ENCODE data around the gene PROM1.

Gene PROM1

GRCh38 chr4:16065066-16065465 is 18.8 kb downstream of the PROM1 start:
- ATAC-seq (no peak), DNase-seq (no peak)

GRCh38 chr4:16062601-16063000 is 21.2 kb downstream of the PROM1 start:
- ATAC-seq (no peak), DNase-seq (no peak)

GRCh38 chr4:16056681-16057385 is 27.0 kb downstream of the PROM1 start:
- ATAC-seq: no peak
- no peak for DNase-seq

GRCh38 chr4:16055873-16056272 is 27.9 kb downstream of the PROM1 start:
- no peak for DNase-seq

GRCh38 chr4:16055471-16055870 is 28.4 kb downstream of the PROM1 start:
- no peak for DNase-seq
- ATAC-seq: no peak

More at GRCh38 chr4:16055873-16056272, 27.9 kb downstream of the PROM1 start:
- no peak for ATAC-seq

DNA sequence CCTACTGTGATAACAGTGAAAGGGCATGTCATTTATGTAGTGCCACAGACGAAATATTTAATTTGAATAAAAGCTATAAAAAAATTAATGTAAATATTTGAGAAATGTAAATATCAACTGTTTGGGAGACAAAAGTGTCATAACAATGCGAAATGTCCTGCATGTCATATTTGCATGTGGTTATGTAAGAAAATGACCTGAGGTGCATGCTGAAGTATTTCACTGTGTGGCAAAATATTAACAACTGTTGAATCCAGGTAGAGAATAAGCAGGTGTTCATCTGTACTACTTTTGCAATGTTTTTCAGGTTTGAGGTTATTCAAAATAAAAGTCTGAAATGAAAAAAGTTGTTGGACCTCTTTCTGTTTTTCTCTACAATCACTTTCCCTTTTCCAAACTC is 30.9 kb downstream of the PROM1 start:
- DNase-seq: no peak
- ATAC-seq: no peak

GRCh38 chr4:16051980-16052379 is 31.8 kb downstream of the PROM1 start:
- no peak for DNase-seq
- no peak for ATAC-seq

DNA sequence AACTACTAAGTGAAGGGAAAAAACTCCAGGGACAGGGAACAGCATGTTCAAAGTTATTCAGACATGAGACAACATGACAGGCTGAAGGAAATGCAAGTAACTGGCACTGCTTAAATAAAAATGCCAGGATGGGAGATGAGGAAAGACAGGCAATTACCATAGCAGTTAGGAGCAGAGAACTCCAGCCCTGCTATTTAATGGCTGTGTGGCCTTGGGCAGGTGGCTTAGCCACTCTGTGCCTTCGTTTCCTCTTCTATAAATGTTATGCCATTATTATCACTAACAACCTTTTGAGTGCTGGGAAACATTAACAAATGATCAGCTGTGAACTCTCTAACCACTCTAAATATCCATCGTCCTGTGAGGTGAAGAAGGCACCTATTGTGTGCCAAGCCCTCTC is 32.7 kb downstream of the PROM1 start:
- no peak for ATAC-seq
- no peak for DNase-seq

GRCh38 chr4:16050669-16051068 is 33.2 kb downstream of the PROM1 start:
- no peak for DNase-seq
- ATAC-seq: no peak

DNA sequence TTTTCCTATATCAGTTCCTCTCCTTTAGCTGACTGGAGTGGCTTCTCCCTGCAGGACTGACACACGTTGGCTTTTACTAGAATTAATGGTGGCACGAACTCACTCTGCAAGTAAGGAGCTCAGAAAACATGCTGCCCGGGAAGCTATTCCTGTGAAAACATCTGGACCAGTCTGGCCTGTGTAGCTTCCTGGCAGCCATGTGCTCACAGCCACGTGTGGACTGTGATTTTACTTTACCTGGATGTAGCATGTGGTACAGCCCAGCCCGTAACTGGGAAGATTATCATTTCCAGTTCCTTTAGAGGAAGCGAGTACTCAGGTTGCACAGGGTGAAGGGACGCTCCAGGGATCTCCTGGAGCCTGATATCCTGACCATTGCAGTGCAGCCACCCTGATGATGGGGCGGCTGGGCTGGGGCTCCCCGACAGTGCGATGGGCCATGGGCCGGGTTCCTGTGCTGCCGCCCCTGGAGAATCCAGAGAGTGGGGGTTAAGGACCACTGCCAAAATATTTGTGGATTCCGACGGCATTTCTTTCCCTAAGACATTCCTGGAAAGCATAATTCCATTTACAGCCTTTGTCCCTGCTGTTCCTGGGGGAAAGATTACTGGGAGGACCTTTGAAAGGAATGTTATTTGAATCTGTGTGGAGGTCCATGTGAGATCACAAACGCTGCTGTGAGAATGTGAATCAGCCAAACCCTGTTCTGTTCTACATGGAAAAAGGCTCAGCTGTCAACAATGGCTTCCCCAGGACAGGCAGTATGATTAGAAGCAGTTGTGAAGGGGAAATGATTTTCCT is 35.0 kb downstream of the PROM1 start:
- ATAC-seq (no peak), DNase-seq (no peak)

- no peak for DNase-seq
- no peak for ATAC-seq
These were observed 38.1 kb downstream of the PROM1 start for GRCh38 chr4:16045687-16046086.

DNA sequence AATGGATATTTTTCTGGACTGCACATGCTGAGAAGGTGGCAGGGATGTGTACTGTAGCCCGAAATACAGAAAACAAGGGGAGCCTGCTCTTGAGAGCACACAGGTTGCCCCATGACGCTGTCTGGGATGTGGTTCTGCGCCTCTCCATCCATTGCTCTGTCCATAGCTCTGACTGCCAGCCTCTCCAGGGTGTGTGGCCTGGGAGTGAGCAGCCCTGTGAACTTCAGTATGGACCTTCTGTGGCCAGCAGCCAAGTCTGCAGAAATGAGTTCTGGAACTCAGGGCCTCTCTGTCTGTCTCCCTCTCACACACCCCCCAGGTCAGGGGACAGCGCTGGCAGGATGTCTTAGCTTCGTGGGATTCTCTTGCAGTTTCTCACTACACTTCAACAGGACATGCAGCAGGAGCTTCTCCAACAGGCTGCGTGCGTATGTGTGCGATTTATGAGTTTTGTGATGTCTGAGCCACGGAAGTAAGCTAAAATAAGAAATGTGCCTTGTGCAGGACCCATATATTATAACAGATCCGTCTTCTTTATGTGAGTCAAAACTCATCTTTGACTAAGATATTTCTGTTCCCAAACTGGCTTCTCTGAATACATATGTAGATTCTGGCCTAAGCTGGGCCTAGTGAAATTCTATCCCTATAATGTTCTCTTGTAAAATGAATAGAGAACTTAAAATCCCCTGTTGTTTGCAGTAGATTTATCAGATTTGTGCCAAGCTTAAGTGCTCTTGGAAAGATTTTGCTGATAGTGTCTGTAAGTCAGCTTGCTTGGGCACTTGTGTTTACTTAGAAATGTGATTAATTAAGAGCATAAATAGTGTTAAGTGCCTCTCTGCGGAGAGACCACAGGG is 40.0 kb downstream of the PROM1 start:
- DNase-seq (no peak), ATAC-seq (no peak)

DNA sequence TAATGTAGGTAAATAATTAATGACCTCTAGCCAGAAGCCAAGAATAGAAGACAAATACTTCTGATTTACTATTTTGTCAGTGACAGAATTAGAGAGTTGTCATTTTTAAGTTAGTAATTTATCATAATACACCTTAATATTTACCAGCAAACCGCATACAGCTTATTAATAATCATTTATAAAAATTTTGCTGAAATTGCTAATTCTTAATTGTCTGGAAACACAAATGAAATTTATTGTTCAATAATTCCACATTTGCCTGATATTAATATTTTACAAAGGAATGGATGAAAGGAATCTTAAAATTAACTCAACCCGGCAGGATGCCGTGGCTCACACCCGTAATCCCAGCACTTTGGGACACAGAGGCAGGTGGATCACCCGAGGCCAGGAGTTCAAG is 44.7 kb downstream of the PROM1 start:
- ATAC-seq (no peak), DNase-seq (no peak)

- no peak for ATAC-seq
- DNase-seq: no peak
These were observed 45.9 kb downstream of the PROM1 start for GRCh38 chr4:16037901-16038300.

DNA sequence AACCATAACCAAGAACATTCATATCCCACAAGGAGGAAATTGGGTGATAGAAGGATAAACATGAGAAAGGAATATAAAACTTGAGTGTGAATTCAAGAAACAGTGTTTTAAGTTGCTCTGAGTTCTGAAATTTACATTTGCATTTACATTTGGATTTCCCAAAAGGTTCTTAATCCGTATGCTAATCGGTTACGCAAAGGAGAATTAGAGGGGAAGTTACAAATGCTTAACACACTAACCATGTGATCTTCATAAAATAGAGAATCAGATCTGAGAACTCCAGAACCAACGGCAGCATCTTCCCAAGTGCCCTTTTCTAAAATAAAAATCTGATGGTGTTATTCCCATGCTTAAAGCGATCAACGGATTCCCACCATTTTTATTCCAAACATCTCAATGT is 48.0 kb downstream of the PROM1 start:
- ATAC-seq (no peak), DNase-seq (no peak)

DNA sequence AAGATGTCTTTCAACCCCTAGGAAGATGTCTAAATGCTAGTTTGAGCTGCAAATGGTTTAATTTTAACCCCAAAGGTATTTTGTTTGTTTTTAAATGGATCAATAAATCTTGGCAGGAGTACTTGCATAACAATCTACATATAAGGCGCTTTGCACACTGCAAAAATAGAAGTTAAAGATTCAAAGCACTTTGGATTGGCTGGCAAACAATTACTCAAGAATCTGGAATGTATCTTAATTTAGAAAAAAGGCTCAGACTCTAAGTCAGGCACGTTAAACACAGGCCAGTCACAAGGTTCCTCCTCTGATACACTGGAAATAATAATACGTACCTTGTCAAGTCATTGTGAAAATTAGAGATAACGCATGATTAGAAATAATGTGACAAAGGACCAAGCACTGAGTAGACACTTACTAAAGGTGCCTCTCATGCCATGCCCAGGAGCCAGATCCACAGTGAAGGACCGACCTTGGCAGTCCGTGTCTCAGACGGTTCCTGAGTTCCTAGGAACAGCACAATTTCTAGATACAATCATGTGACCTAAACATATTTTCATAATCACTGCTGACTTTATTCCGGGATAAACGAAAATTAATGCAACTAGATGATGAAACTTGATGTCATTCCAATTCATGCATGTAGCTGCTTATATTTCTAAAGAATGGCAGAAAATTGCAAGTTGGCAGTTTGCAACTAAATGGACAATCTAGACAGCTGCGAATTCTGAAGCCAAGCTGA is 49.6 kb downstream of the PROM1 start:
- no peak for ATAC-seq
- DNase-seq: no peak

- DNase-seq: no peak
These were observed 51.4 kb downstream of the PROM1 start for GRCh38 chr4:16032396-16032770.

GRCh38 chr4:16031546-16032395 is 52.1 kb downstream of the PROM1 start:
- DNase-seq: no peak
- peak; percentile 36 for ATAC-seq

More at GRCh38 chr4:16032396-16032770, 51.4 kb downstream of the PROM1 start:
- no peak for ATAC-seq

- DNase-seq (no peak), ATAC-seq (no peak)
These were observed 53.9 kb downstream of the PROM1 start for GRCh38 chr4:16029886-16030285.

- DNase-seq (no peak), ATAC-seq (no peak)
These were observed 54.6 kb downstream of the PROM1 start for GRCh38 chr4:16029262-16029661.

- ATAC-seq (no peak), DNase-seq (no peak)
These were observed 56.2 kb downstream of the PROM1 start for GRCh38 chr4:16027626-16028025.

Data from stimulated activated naive CD8-positive, alpha-beta T cell treated with anti-CD3 and anti-CD28 coated beads, Interleukin-15, Interleukin-2, amounts not matched to agents 100 U/mL and 50 U/mL, for 24 hours (primary cell).